Calu3 (cell line): Measurements from ENCODE around the gene PNKD. TPM values are rescaled to one million over a fixed set of nuclear protein-coding genes. Genes with fewer than 3 reads are reported as not detected.

ENCODE experiments used
- BruUV-seq: library from RNA; stranded (reverse); fragments of 400-500 nt; replicated peaks from 2 replicates; lab custom pipeline; 2021; lab: Mats Ljungman, UMichigan
- CTCF ChIA-PET: fragments of 300-600 bp; sonication (Branson Sonifier 250); formaldehyde crosslinking; loops from one replicate; lab custom pipeline; 2022; ENCODE audit warnings: antibody characterized with exemption; lab: Charles Lee
- DNase-seq: peaks from one replicate; pipeline ENCODE4 v3.0.0; 2022
- H3K27ac Mint-ChIP-seq: one replicate; pipeline ENCODE4 v1.8.0; 2022; ENCODE audit warnings: mixed read lengths; ENCODE audit not compliant: unreplicated experiment
- H3K27me3 Mint-ChIP-seq: one replicate; pipeline ENCODE4 v1.8.0; 2022; ENCODE audit warnings: mixed read lengths; ENCODE audit not compliant: unreplicated experiment
- H3K36me3 Mint-ChIP-seq: one replicate; pipeline ENCODE4 v1.8.0; 2022; ENCODE audit warnings: mild to moderate bottlenecking, moderate library complexity, mixed read lengths; ENCODE audit not compliant: insufficient read depth, unreplicated experiment
- H3K4me1 Mint-ChIP-seq: one replicate; pipeline ENCODE4 v1.8.0; 2022; ENCODE audit warnings: mild to moderate bottlenecking, low read depth, mixed read lengths; ENCODE audit not compliant: unreplicated experiment
- H3K4me3 Mint-ChIP-seq: one replicate; pipeline ENCODE4 v1.8.0; 2022; ENCODE audit warnings: mild to moderate bottlenecking, low read depth, moderate library complexity, mixed read lengths; ENCODE audit not compliant: unreplicated experiment
- H3K9me3 Mint-ChIP-seq: one replicate; pipeline ENCODE4 v1.8.0; 2022; ENCODE audit warnings: low read depth, mixed read lengths; ENCODE audit not compliant: unreplicated experiment
- CTCF ChIP-seq: fragments of 200-600 bp; IDR thresholded peaks from one replicate; pipeline ENCODE4 v1.8.0; 2022; ENCODE audit warnings: antibody characterized with exemption; ENCODE audit not compliant: unreplicated experiment
- intact Hi-C: fragments of 100-400 bp; cut with micrococcal nuclease; formaldehyde crosslinking; loops from one replicate; pipeline ENCODE4 v1.10.0; 2022; ENCODE audit not compliant: unreplicated experiment
- total RNA-seq: library from RNA; stranded (reverse); gene quantifications from 2 replicates; pipeline ENCODE4 v1.2.3, GENCODE V29; 2022

PNKD gene
- total RNA-seq, 1 experiment from 2014 or later, result 46.8 TPM

- CTCF ChIA-PET, result interaction anchor here (1.4 to 1.6 kb wide), 2 partner anchors 21 to 102 kb away, joined by 5 to 8 read pairs; no protein-coding TSS in a partner anchor
- Mint-ChIP-seq H3K4me1 (peaks cover 79% of the 10 kb centered on the region), H3K9me3 (no peaks in the 10 kb centered on the region), H3K27ac (peak overlapping the region; percentile 98), H3K36me3 (peaks cover 57% of the 10 kb centered on the region), H3K4me3 (peak overlapping the region; percentile 57), H3K27me3 (no peaks in the 10 kb centered on the region)
- TF ChIP-seq CTCF, result no peak
- no TSS peak for BruUV-seq
- DNase-seq, result no peak
- intact Hi-C loops, result no loop called here
Observed at GRCh38 chr2:218294430-218295022, 24.2 kb downstream of the PNKD start.

GRCh38 chr2:218295029-218295428 is 24.7 kb downstream of the PNKD start:
- CTCF ChIA-PET, result interaction anchor here (1.4 to 1.6 kb wide), 2 partner anchors 22 to 101 kb away, joined by 5 to 8 read pairs; no protein-coding TSS in a partner anchor
- no TSS peak for BruUV-seq

DNA sequence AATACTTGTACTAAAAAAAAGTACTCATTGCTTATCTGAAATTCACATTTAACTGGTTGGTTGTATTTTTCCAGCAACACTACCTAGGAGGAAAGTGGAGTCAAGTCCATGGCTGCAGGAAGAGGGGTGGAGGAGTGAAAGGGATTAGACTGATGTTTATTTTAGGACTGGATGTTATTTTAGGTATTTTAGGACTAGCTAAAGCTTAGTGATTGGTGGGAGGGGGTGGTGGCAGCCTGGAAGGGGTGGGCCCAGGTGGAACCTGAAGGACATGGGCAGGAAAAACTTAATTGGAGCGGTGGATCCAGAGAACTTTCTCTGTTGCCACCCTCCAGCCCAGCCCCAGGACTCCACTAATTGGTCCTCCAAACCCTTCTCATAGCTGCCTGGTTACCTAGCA is 25.9 kb downstream of the PNKD start:
- Mint-ChIP-seq H3K36me3 (peaks cover 42% of the 10 kb centered on the region), H3K4me1 (peaks cover 65% of the 10 kb centered on the region), H3K27ac (peak overlapping the region; percentile 55), H3K4me3 (no peak overlapping the region), H3K27me3 (no peaks in the 10 kb centered on the region), H3K9me3 (no peaks in the 10 kb centered on the region)
- no peak for DNase-seq
- CTCF ChIA-PET, result interaction anchor here (0.5 to 1.7 kb wide), 3 partner anchors 24 to 98 kb away, joined by 3 to 11 read pairs (median 3); partner anchors contain the start of gene CATIP
- TF ChIP-seq CTCF, result no peak
- no TSS peak for BruUV-seq
- intact Hi-C loops, result no loop called here

More at GRCh38 chr2:218295029-218295428, 24.7 kb downstream of the PNKD start:
- intact Hi-C loops, result no loop called here
- DNase-seq, result no peak
- no peak for TF ChIP-seq CTCF
- peaks cover 76% of the 10 kb centered on the region for H3K4me1 Mint-ChIP-seq
- H3K9me3 Mint-ChIP-seq, result no peaks in the 10 kb centered on the region
- H3K27me3 Mint-ChIP-seq, result no peaks in the 10 kb centered on the region
- H3K4me3 Mint-ChIP-seq, result peak overlapping the region; percentile 57
- H3K36me3 Mint-ChIP-seq, result peaks cover 52% of the 10 kb centered on the region
- H3K27ac Mint-ChIP-seq, result peak overlapping the region; percentile 98

GRCh38 chr2:218296847-218297246 is 26.5 kb downstream of the PNKD start:
- no peaks in the 10 kb centered on the region for H3K9me3 Mint-ChIP-seq
- peaks cover 64% of the 10 kb centered on the region for H3K4me1 Mint-ChIP-seq
- H3K27me3 Mint-ChIP-seq, result no peaks in the 10 kb centered on the region
- no peak for TF ChIP-seq CTCF
- BruUV-seq, result no TSS peak
- CTCF ChIA-PET, result interaction anchor here (1.5 to 1.7 kb wide), 3 partner anchors 13 to 99 kb away, joined by 4 to 11 read pairs (median 4); no protein-coding TSS in a partner anchor
- no peak overlapping the region for H3K4me3 Mint-ChIP-seq
- DNase-seq, result no peak
- H3K27ac Mint-ChIP-seq, result peak overlapping the region; percentile 55
- intact Hi-C loops, result no loop called here
- peaks cover 40% of the 10 kb centered on the region for H3K36me3 Mint-ChIP-seq
